SK-N-SH treated with all-trans-retinoic acid at 6 μM for 48 hours (cell line): ENCODE data around the gene HMGA1.

ENCODE experiments used
- ARNTL ChIP-seq: fragments of 450-650 bp; formaldehyde crosslinking; IDR thresholded peaks from 2 replicates; pipeline ENCODE4 v1.5.0; 2020; ENCODE audit warnings: low read depth, mild to moderate bottlenecking, moderate library complexity, borderline replicate concordance
- ISL1 ChIP-seq: fragments of 250-450 bp; sonication (Bioruptor Pico); IDR thresholded peaks from 2 replicates; pipeline ENCODE4 v2.1.2; 2022; ENCODE audit warnings: mild to moderate bottlenecking, moderate library complexity
- PPARA ChIP-seq: fragments of 250-450 bp; sonication (Bioruptor Pico); IDR thresholded peaks from 2 replicates; pipeline ENCODE4 v1.5.0; 2020; ENCODE audit warnings: mild to moderate bottlenecking, borderline replicate concordance
- SNAI2 ChIP-seq: fragments of 250-450 bp; sonication (Bioruptor Pico); IDR thresholded peaks from 2 replicates; pipeline ENCODE4 v1.5.0; 2020; ENCODE audit warnings: mild to moderate bottlenecking, moderate library complexity
- TCF4 ChIP-seq: fragments of 250-450 bp; sonication (Bioruptor Pico); IDR thresholded peaks from 2 replicates; pipeline ENCODE4 v1.8.0; 2021; ENCODE audit warnings: mild to moderate bottlenecking, moderate library complexity, borderline replicate concordance
- ZFP3 ChIP-seq: fragments of 250-450 bp; sonication (Bioruptor Pico); IDR thresholded peaks from 2 replicates; pipeline ENCODE4 v1.5.0; 2020; ENCODE audit warnings: mild to moderate bottlenecking, moderate library complexity
- ZFP30 ChIP-seq: fragments of 450-650 bp; formaldehyde crosslinking; IDR thresholded peaks from 2 replicates; pipeline ENCODE4 v1.5.0; 2022; ENCODE audit warnings: mild to moderate bottlenecking, moderate library complexity
- ZNF565 ChIP-seq: fragments of 450-650 bp; formaldehyde crosslinking; conservative IDR thresholded peaks from 2 replicates; pipeline ENCODE4 v1.5.0; 2020; ENCODE audit warnings: low read depth, mild to moderate bottlenecking, moderate library complexity
- TF ChIP-seq, protein P1 (sequence below): fragments of 250-450 bp; sonication (Bioruptor Pico); IDR thresholded peaks from 2 replicates; pipeline ENCODE4 v1.5.1; 2020; ENCODE audit warnings: low read depth, mild to moderate bottlenecking, moderate library complexity
- TF ChIP-seq, protein P2 (sequence below): fragments of 250-450 bp; sonication (Bioruptor Pico); IDR thresholded peaks from 2 replicates; pipeline ENCODE4 v1.8.0; 2020; ENCODE audit warnings: mild to moderate bottlenecking, moderate library complexity, borderline replicate concordance

DNA sequence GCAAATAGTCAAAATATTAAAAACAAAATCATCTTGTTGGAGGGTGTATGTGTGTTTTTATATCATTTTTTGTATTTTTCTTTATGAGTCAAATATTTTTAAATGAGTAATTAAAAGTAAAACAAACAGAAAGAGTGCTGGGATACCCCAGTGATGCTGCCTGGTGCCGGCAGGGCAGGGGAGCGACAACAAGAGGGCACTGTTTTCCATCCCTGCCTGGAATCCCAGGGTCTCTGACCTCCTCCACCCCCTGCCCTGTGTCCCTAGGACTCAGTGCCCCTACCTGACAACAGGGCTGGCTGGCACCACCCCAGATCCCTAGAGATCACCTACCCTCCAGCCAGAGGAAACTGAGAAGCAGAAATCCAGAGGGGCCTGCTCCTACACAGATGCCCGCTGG lies 41.9 kb upstream of the HMGA1 start:
- TF ChIP-seq ARNTL (CRISPR knock-in tag) (no peak), ZNF565 (no peak), SNAI2 (CRISPR knock-in tag) (no peak), PPARA (CRISPR knock-in tag) (no peak), TCF4 (CRISPR knock-in tag) (no peak), ZFP30 (CRISPR knock-in tag) (no peak), ZFP3 (CRISPR knock-in tag) (no peak), ISL1 (CRISPR knock-in tag) (no peak)
- TF ChIP-seq, protein P1, sequence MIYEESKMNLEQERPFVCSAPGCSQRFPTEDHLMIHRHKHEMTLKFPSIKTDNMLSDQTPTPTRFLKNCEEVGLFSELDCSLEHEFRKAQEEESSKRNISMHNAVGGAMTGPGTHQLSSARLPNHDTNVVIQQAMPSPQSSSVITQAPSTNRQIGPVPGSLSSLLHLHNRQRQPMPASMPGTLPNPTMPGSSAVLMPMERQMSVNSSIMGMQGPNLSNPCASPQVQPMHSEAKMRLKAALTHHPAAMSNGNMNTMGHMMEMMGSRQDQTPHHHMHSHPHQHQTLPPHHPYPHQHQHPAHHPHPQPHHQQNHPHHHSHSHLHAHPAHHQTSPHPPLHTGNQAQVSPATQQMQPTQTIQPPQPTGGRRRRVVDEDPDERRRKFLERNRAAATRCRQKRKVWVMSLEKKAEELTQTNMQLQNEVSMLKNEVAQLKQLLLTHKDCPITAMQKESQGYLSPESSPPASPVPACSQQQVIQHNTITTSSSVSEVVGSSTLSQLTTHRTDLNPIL (CRISPR knock-in tag): no peak
- TF ChIP-seq, protein P2, sequence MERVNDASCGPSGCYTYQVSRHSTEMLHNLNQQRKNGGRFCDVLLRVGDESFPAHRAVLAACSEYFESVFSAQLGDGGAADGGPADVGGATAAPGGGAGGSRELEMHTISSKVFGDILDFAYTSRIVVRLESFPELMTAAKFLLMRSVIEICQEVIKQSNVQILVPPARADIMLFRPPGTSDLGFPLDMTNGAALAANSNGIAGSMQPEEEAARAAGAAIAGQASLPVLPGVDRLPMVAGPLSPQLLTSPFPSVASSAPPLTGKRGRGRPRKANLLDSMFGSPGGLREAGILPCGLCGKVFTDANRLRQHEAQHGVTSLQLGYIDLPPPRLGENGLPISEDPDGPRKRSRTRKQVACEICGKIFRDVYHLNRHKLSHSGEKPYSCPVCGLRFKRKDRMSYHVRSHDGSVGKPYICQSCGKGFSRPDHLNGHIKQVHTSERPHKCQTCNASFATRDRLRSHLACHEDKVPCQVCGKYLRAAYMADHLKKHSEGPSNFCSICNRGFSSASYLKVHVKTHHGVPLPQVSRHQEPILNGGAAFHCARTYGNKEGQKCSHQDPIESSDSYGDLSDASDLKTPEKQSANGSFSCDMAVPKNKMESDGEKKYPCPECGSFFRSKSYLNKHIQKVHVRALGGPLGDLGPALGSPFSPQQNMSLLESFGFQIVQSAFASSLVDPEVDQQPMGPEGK (CRISPR knock-in tag): no peak
